ENCODE measurements around the gene HDAC4. TPM values are rescaled to one million over a fixed set of nuclear protein-coding genes. Genes with fewer than 3 reads are reported as not detected.

The HDAC4 gene
- total RNA-seq, 4 donors from 2014 or later, result 51.4 to 107 (median 70.8) TPM

GRCh38 chr2:239004274-239005015 lies 396.4 kb downstream of the HDAC4 start:
- 85% methylated on average over 19 of the region's 19 CpGs for WGBS
- peaks cover 4% of the 10 kb centered on the region for H3K9me3 ChIP-seq
- TF ChIP-seq CTCF (IDR thresholded peaks at IDR 0.05), result no peak
- TF ChIP-seq POLR2AphosphoS5 (IDR thresholded peaks at IDR 0.05), result no peak
- TF ChIP-seq EP300 (IDR thresholded peaks at IDR 0.05), result no peak
- no peak for TF ChIP-seq POLR2A (IDR thresholded peaks at IDR 0.05)
- peak in 1 of 2 donors; percentile 79 for DNase-seq (ENCODE audit: low spot score in 2 of 2)
- no peak overlapping the region for H3K27ac ChIP-seq
- H3K27me3 ChIP-seq, result peaks cover 36% of the 10 kb centered on the region
- no peak overlapping the region for H3K4me3 ChIP-seq
- H3K36me3 ChIP-seq, result no peaks in the 10 kb centered on the region
- H3K4me1 ChIP-seq, result peaks cover 12% of the 10 kb centered on the region

- Histone ChIP-seq H3K27me3 (peaks cover 30% of the 10 kb centered on the region), H3K4me3 (peak overlapping the region; percentile 32), H3K4me1 (peaks cover 12% of the 10 kb centered on the region), H3K36me3 (no peaks in the 10 kb centered on the region), H3K27ac (peak overlapping the region; percentile 81), H3K9me3 (peaks cover 4% of the 10 kb centered on the region)
- no peak for TF ChIP-seq POLR2AphosphoS5 (IDR thresholded peaks at IDR 0.05)
- TF ChIP-seq EP300 (IDR thresholded peaks at IDR 0.05), result no peak
- no peak for TF ChIP-seq CTCF (IDR thresholded peaks at IDR 0.05)
- TF ChIP-seq POLR2A (IDR thresholded peaks at IDR 0.05), result no peak
- DNase-seq (ENCODE audit: low spot score in 2 of 2), result no peak
- 73% methylated on average over 24 of the region's 25 CpGs for WGBS
These were observed 397.1 kb downstream of the HDAC4 start for GRCh38 chr2:239003624-239004273.

GRCh38 chr2:239002954-239003623 lies 397.7 kb downstream of the HDAC4 start:
- H3K9me3 ChIP-seq, result peaks cover 4% of the 10 kb centered on the region
- DNase-seq (ENCODE audit: low spot score in 2 of 2), result no peak
- H3K4me3 ChIP-seq, result peak overlapping the region; percentile 32
- H3K36me3 ChIP-seq, result no peaks in the 10 kb centered on the region
- peak overlapping the region; percentile 81 for H3K27ac ChIP-seq
- WGBS, result 34% methylated on average over 13 of the region's 13 CpGs
- peaks cover 12% of the 10 kb centered on the region for H3K4me1 ChIP-seq
- peaks cover 26% of the 10 kb centered on the region for H3K27me3 ChIP-seq
- TF ChIP-seq CTCF (IDR thresholded peaks at IDR 0.05) (no peak), POLR2A (IDR thresholded peaks at IDR 0.05) (no peak), EP300 (IDR thresholded peaks at IDR 0.05) (no peak), POLR2AphosphoS5 (IDR thresholded peaks at IDR 0.05) (no peak)

GRCh38 chr2:239002591-239002953 lies 398.2 kb downstream of the HDAC4 start:
- H3K36me3 ChIP-seq, result no peaks in the 10 kb centered on the region
- peak overlapping the region; percentile 81 for H3K27ac ChIP-seq
- peaks cover 4% of the 10 kb centered on the region for H3K9me3 ChIP-seq
- peak overlapping the region; percentile 32 for H3K4me3 ChIP-seq
- whole genome bisulfite sequencing, result 44% methylated on average over 8 of the region's 8 CpGs
- peaks cover 23% of the 10 kb centered on the region for H3K27me3 ChIP-seq
- TF ChIP-seq CTCF (IDR thresholded peaks at IDR 0.05) (no peak), EP300 (IDR thresholded peaks at IDR 0.05) (no peak), POLR2A (IDR thresholded peaks at IDR 0.05) (no peak), POLR2AphosphoS5 (IDR thresholded peaks at IDR 0.05) (no peak)
- peaks cover 12% of the 10 kb centered on the region for H3K4me1 ChIP-seq
- no peak for DNase-seq (ENCODE audit: low spot score in 2 of 2)

- H3K9me3 ChIP-seq, result peaks cover 4% of the 10 kb centered on the region
- TF ChIP-seq EP300 (IDR thresholded peaks at IDR 0.05), result no peak
- no peak for TF ChIP-seq CTCF (IDR thresholded peaks at IDR 0.05)
- TF ChIP-seq POLR2AphosphoS5 (IDR thresholded peaks at IDR 0.05), result no peak
- no peak for TF ChIP-seq POLR2A (IDR thresholded peaks at IDR 0.05)
- H3K4me3 ChIP-seq, result no peak overlapping the region
- H3K36me3 ChIP-seq, result no peaks in the 10 kb centered on the region
- H3K27ac ChIP-seq, result no peak overlapping the region
- peaks cover 20% of the 10 kb centered on the region for H3K27me3 ChIP-seq
- no peak for DNase-seq (ENCODE audit: low spot score in 2 of 2)
- 87% methylated on average over 14 of the region's 14 CpGs for WGBS
- peaks cover 12% of the 10 kb centered on the region for H3K4me1 ChIP-seq
These were observed 399.0 kb downstream of the HDAC4 start for GRCh38 chr2:239001794-239002193.
